HFFc6 (cell line): ENCODE results near the gene RTN4R. TPM values are rescaled to one million over a fixed set of nuclear protein-coding genes. Genes with fewer than 3 reads are reported as not detected.
A peak's percentile ranks its signal among the peaks of the same experiment; 100 is the strongest.
"Not testable (repeated sequence)": the region's sequence is repeated elsewhere in the genome, so short reads cannot be mapped to it uniquely, and the experiment has no call there.

Experiments
- DNase-seq: peaks from one replicate; pipeline ENCODE4 v3.0.0-alpha.2; 2018
- H3K27ac Mint-ChIP-seq: 2 replicates; pipeline ENCODE4 v1.8.0; 2020; ENCODE audit warnings: mild to moderate bottlenecking, mixed read lengths
- H3K27me3 Mint-ChIP-seq: 2 replicates; pipeline ENCODE4 v1.8.0; 2021; ENCODE audit warnings: mild to moderate bottlenecking, moderate library complexity, mixed read lengths; ENCODE audit not compliant: insufficient read depth
- H3K36me3 Mint-ChIP-seq: 2 replicates; pipeline ENCODE4 v1.8.0; 2021; ENCODE audit warnings: low read depth, mixed read lengths
- H3K4me1 Mint-ChIP-seq: 2 replicates; pipeline ENCODE4 v1.8.0; 2020; ENCODE audit warnings: low read depth, mixed read lengths
- H3K4me3 Mint-ChIP-seq: 2 replicates; pipeline ENCODE4 v1.8.0; 2020; ENCODE audit warnings: mild to moderate bottlenecking, moderate library complexity, mixed read lengths
- H3K9me3 Mint-ChIP-seq: 2 replicates; pipeline ENCODE4 v1.8.0; 2020; ENCODE audit warnings: mild to moderate bottlenecking, mixed read lengths
- total RNA-seq, 6 experiments: library from RNA; stranded (reverse); fragmentation: NEBNext Ultra II Directional; extraction: Animal tissue kit (Norgen Biotek cat#: 25700); gene quantifications; 2 replicates in 1 of 6; 3 replicates in 5 of 6; pipeline ENCODE4 v1.2.3, GENCODE V29; 2021
- TF ChIP-seq, protein P1 (sequence below): fragments of 200-600 bp; sonication (generic); IDR thresholded peaks from 2 replicates; pipeline ENCODE4 v1.5.0; 2021; ENCODE audit warnings: antibody characterized with exemption, mild to moderate bottlenecking

Gene RTN4R
- total RNA-seq, 6 experiments from 2014 or later: 0.14 to 0.85 (median 0.35) TPM

DNA sequence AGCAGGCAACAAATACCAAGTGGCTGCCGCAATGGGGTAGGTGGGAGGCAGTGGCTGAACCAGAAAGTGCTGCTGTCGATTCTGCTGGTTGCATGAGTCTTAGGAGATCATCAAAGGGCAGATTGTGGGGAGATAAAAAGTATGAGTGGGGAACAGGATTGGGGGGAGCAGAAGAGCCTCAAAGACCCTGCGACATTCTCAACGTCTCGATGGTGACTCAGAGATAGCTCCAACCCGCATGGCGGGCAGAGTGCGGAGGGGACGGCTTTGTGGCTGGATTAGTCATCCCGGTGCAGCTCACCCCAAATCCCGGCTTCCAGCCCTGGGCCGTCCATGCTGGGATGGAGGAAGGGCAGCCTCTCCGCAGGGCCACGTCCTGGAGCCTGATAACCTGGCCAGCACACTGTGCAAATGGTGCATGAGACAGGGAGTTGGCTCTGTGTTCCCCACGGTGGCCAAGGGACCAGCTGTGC, 11.6 kb upstream of the RTN4R start:
- Mint-ChIP-seq H3K27ac (peak overlapping the region; percentile 5; the same call in 1 of the 2 replicates), H3K4me1 (peaks cover 9% of the 10 kb centered on the region), H3K4me3 (peak overlapping the region; percentile 23), H3K27me3 (peaks cover 16% of the 10 kb centered on the region), H3K9me3 (no peaks in the 10 kb centered on the region), H3K36me3 (no peaks in the 10 kb centered on the region)
- TF ChIP-seq, protein P1, sequence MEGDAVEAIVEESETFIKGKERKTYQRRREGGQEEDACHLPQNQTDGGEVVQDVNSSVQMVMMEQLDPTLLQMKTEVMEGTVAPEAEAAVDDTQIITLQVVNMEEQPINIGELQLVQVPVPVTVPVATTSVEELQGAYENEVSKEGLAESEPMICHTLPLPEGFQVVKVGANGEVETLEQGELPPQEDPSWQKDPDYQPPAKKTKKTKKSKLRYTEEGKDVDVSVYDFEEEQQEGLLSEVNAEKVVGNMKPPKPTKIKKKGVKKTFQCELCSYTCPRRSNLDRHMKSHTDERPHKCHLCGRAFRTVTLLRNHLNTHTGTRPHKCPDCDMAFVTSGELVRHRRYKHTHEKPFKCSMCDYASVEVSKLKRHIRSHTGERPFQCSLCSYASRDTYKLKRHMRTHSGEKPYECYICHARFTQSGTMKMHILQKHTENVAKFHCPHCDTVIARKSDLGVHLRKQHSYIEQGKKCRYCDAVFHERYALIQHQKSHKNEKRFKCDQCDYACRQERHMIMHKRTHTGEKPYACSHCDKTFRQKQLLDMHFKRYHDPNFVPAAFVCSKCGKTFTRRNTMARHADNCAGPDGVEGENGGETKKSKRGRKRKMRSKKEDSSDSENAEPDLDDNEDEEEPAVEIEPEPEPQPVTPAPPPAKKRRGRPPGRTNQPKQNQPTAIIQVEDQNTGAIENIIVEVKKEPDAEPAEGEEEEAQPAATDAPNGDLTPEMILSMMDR: no peak
- peak; percentile 73 for DNase-seq

DNA sequence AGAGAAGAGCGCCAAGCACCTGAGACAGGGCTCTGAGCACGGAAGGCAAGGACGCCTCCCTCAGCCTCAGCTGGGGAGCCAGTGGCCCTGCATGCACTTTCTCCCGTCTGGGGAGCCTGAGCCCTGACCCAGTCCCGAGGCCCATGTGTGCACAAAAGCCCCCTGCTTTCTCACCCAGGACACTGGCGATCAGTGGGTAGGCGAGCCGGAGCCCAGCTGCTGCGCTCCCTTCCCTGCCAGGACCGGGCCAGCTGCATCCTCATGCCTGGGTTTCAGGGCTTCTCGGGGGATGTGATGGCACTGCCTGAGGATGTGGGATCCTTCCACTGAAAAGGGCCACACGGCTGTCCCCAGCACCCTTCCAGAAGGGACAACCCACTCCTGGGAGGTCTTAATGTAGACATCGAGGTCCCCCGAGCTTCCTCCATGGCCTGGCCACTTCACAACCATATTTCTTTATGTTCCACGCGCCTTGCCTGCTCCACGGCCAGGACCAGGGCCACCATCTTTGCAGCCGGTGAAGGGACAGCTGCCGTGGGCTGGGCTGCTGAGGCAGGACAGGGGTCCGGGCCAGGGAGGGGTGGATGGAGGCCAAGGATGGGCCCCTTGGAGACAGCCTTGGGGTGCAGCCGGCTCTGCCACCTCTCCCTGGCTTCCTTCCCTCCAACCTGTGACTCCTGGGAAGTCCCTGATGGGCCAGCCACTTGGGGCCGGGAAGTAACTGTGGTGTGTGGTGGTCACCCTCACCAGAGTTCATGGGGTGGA, 10.8 kb upstream of the RTN4R start:
- H3K36me3 Mint-ChIP-seq: not testable (repeated sequence)

DNA sequence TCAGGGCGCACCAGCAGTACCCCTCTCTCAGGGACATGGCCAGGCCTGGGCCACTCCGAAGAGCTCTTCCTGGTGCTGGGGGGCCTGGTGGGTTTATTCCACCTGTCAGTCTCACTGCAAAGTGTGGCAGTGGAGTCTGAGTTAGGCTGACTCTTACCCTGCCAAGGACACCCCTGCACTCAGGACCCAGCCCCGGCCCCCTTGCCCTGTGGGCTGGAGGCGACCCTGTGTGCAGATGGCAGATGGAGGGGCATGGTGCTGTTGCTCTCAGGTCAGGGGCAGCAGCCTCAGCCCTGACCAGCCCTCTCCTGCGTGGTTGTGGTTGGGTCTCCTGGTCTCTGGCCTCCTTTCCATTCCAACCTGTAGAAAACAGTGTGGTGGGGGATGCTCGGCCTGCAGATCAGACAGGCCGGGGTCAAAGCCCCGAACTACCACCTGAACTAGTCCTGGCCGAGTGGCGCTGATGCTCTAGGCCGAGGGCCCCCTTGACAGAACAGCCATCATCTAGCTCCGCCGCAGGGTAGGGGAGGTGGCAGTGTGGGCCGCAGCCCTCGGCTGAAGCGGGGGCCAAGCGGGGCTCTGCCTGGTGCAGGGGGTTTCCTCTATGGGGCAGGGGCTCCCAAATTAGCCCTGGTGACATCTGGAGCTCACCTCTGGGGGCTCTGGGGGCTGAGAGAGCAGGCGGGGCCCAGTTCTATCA, 10.0 kb upstream of the RTN4R start:
- peaks cover 12% of the 10 kb centered on the region for H3K27me3 Mint-ChIP-seq
- DNase-seq, H3K9me3 Mint-ChIP-seq, H3K4me1 Mint-ChIP-seq, H3K36me3 Mint-ChIP-seq, H3K4me3 Mint-ChIP-seq, H3K27ac Mint-ChIP-seq: not testable (repeated sequence)

More for the DNA sequence above, 10.8 kb upstream of the RTN4R start:
- H3K4me1 Mint-ChIP-seq, DNase-seq, H3K27ac Mint-ChIP-seq, H3K9me3 Mint-ChIP-seq, H3K4me3 Mint-ChIP-seq: not testable (repeated sequence)
- H3K27me3 Mint-ChIP-seq: peaks cover 16% of the 10 kb centered on the region

DNA sequence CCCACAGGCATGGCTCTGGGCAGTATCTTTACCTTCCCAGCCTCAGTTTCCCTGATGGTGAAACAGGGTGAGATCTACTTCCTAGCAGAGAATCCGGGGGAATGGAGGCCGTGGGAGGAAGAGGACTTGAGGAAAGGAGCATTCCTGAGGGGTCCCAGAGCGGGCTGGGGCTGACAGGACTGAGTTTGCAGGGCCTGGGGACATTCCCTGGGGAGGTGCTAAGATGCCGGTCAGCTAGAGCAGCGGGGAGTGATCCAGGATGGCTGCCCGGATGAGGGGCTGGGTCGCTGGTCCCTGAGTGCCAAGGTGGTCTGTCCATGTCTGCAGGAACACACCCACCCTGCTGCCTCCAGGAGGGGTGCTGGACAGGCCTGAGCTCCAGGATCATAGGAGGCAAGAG, 8.3 kb upstream of the RTN4R start:
- H3K4me3 Mint-ChIP-seq: no peak overlapping the region
- no peaks in the 10 kb centered on the region for H3K9me3 Mint-ChIP-seq
- TF ChIP-seq, protein P1: no peak
- peaks cover 17% of the 10 kb centered on the region for H3K4me1 Mint-ChIP-seq
- H3K27ac Mint-ChIP-seq: no peak overlapping the region
- DNase-seq: no peak
- no peaks in the 10 kb centered on the region for H3K36me3 Mint-ChIP-seq
- H3K27me3 Mint-ChIP-seq: peaks cover 2% of the 10 kb centered on the region; the same call in 1 of the 2 replicates

DNA sequence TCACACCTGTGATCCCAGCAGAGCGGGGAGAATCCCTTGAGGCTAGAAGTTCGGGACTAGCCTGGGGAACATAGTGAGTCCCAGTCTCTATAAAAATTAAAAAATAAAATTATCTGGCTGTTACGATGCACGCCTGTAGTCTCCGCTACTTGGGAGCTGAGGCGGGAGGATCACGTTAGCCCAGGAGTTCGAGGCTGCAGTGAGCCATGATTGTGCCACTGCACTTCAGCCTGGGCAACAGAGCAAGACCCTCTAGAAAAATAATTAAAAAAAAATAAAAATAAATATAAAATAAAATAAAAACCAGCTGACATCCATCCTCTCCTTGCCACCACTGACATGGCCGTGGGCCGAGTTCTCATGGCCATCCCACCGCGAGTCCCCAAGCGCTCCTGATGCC, 7.7 kb upstream of the RTN4R start:
- Mint-ChIP-seq H3K36me3 (no peaks in the 10 kb centered on the region), H3K27ac (no peak overlapping the region), H3K27me3 (peaks cover 2% of the 10 kb centered on the region; the same call in 1 of the 2 replicates), H3K4me1 (peaks cover 17% of the 10 kb centered on the region), H3K4me3 (no peak overlapping the region), H3K9me3 (no peaks in the 10 kb centered on the region)
- TF ChIP-seq, protein P1: no peak
- DNase-seq: no peak

DNA sequence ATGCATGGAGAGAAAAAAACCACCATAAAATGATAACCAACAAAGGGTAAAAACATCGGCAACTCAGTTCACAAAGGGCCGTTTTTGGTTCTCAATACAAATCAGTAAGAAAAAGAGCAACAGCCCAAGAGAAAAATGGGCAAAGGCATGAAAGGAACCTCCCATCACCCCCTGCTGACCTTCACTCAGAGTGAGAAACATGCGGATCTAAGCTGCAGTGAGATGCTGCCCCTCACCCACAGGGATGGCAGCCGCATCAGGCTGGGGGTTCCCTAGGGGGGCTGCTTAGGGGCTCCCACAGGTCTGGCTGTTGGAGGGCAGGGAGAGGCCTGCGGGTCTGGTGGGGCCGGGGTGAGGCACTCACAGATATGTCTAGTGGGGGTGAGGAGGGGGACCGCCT, 7.2 kb upstream of the RTN4R start:
- H3K27ac Mint-ChIP-seq, H3K4me3 Mint-ChIP-seq, DNase-seq, H3K9me3 Mint-ChIP-seq, H3K36me3 Mint-ChIP-seq, H3K27me3 Mint-ChIP-seq: not testable (repeated sequence)
- H3K4me1 Mint-ChIP-seq: peaks cover 17% of the 10 kb centered on the region

DNA sequence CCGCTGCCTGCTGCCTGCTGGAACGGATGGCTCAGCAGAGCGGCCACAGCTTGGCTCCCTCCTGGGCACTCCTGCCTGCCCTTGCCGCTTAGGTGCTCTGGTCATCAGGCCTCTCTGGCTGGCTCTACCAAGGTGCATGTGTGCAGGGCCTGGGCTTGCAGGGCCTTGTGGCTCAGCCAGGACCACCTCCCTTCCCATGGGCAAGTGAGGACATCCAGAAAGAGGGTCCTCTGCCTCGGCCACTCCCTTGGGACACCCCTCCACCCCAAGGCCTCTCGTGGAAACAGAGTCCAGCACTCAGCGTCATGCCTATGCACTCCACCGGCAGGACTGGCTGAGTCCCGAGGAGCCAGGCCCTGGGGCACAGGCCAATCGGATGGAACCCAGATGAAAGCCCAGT, 6.3 kb upstream of the RTN4R start:
- H3K27ac Mint-ChIP-seq, H3K27me3 Mint-ChIP-seq, H3K9me3 Mint-ChIP-seq, DNase-seq, H3K4me3 Mint-ChIP-seq, H3K4me1 Mint-ChIP-seq, H3K36me3 Mint-ChIP-seq: not testable (repeated sequence)
